ENCODE results near the gene BUD31. TPM values are rescaled to one million over a fixed set of nuclear protein-coding genes. Genes with fewer than 3 reads are reported as not detected.
"Not testable (repeated sequence)": the region's sequence is repeated elsewhere in the genome, so short reads cannot be mapped to it uniquely, and the experiment has no call there.

BUD31 gene
- total RNA-seq, 6 donors from 2014 or later = 48.8 to 85.7 (median 63.8) TPM

GRCh38 chr7:99384523-99384922 is 24.2 kb upstream of the BUD31 start:
- ATAC-seq (ENCODE audit: low FRiP score in 2 of 2) (no peak), DNase-seq (no peak)
- no peaks in the 10 kb centered on the region for H3K9me3 ChIP-seq
- peaks cover 23 to 32% (median 27%) of the 10 kb centered on the region in 4 donors for H3K4me1 ChIP-seq
- no peak overlapping the region for H3K4me3 ChIP-seq
- H3K27ac ChIP-seq = no peak overlapping the region
- TF ChIP-seq POLR2AphosphoS5 (IDR thresholded peaks at IDR 0.05) (no peak), POLR2A (IDR thresholded peaks at IDR 0.05) (no peak), EP300 (IDR thresholded peaks at IDR 0.05) (no peak)
- TF ChIP-seq, protein P1, sequence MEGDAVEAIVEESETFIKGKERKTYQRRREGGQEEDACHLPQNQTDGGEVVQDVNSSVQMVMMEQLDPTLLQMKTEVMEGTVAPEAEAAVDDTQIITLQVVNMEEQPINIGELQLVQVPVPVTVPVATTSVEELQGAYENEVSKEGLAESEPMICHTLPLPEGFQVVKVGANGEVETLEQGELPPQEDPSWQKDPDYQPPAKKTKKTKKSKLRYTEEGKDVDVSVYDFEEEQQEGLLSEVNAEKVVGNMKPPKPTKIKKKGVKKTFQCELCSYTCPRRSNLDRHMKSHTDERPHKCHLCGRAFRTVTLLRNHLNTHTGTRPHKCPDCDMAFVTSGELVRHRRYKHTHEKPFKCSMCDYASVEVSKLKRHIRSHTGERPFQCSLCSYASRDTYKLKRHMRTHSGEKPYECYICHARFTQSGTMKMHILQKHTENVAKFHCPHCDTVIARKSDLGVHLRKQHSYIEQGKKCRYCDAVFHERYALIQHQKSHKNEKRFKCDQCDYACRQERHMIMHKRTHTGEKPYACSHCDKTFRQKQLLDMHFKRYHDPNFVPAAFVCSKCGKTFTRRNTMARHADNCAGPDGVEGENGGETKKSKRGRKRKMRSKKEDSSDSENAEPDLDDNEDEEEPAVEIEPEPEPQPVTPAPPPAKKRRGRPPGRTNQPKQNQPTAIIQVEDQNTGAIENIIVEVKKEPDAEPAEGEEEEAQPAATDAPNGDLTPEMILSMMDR (IDR thresholded peaks at IDR 0.05) = no peak
- no peaks in the 10 kb centered on the region for H3K27me3 ChIP-seq
- 87 to 93% methylated on average over 4 of the region's 4 CpGs for WGBS, 2 donors
- peaks cover 11 to 62% (median 41%) of the 10 kb centered on the region in 4 donors for H3K36me3 ChIP-seq

DNA sequence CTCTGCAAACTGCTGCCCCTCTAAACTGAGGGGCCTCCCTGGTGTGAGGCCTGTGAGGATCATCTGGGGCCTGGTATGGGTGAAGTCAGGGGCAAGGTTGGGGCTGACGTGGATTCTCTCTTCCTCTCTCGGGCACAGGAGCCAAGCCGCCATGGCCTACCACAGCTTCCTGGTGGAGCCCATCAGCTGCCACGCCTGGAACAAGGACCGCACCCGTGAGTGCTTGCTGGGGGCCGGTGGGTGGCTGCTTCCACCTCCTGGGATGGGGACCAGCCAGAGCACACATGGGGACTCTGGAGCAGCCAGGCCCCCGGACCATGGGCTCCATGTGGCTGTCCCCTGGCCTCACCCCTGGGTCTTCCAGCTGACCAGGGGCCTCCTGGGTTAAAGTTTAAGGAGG is 23.2 kb upstream of the BUD31 start:
- TF ChIP-seq POLR2AphosphoS5 (IDR thresholded peaks at IDR 0.05) (no peak), EP300 (IDR thresholded peaks at IDR 0.05) (no peak), POLR2A (IDR thresholded peaks at IDR 0.05) (no peak)
- TF ChIP-seq, protein P1 (IDR thresholded peaks at IDR 0.05) = no peak
- H3K36me3 ChIP-seq = peaks cover 18 to 67% (median 51%) of the 10 kb centered on the region in 4 donors
- 61% methylated on average over 8 of the region's 8 CpGs; no CpG with 5 or more reads in 1 of the 2 donors for whole genome bisulfite sequencing, 2 donors

GRCh38 chr7:99386584-99387238 is 22.1 kb upstream of the BUD31 start:
- DNase-seq (no peak), ATAC-seq (ENCODE audit: low FRiP score in 2 of 2) (peak; percentile 16 to 37)
- 89 to 91% methylated on average over 7 to 9 of the region's 9 CpGs for WGBS, 2 donors
- Histone ChIP-seq H3K36me3 (peaks cover 24 to 70% (median 61%) of the 10 kb centered on the region in 4 donors), H3K27me3 (no peaks in the 10 kb centered on the region), H3K4me3 (no peak overlapping the region), H3K9me3 (no peaks in the 10 kb centered on the region), H3K4me1 (peaks cover 1 to 10% (median 5%) of the 10 kb centered on the region in 4 donors), H3K27ac (peak overlapping the region in 1 of 4 donors; percentile 11)
- TF ChIP-seq, protein P1 (IDR thresholded peaks at IDR 0.05) = peak in 3 of 6 experiments; percentile 19 to 34 (median 25)
- TF ChIP-seq POLR2AphosphoS5 (IDR thresholded peaks at IDR 0.05) = no peak

More for the DNA sequence above, 23.2 kb upstream of the BUD31 start:
- ATAC-seq (ENCODE audit: low FRiP score in 2 of 2) = no peak
- peaks cover 13 to 22% (median 17%) of the 10 kb centered on the region in 4 donors for H3K4me1 ChIP-seq
- H3K9me3 ChIP-seq = no peaks in the 10 kb centered on the region
- H3K27ac ChIP-seq = peak overlapping the region in 1 of 4 donors; percentile 0
- H3K4me3 ChIP-seq = no peak overlapping the region
- no peaks in the 10 kb centered on the region for H3K27me3 ChIP-seq
- DNase-seq = no peak

DNA sequence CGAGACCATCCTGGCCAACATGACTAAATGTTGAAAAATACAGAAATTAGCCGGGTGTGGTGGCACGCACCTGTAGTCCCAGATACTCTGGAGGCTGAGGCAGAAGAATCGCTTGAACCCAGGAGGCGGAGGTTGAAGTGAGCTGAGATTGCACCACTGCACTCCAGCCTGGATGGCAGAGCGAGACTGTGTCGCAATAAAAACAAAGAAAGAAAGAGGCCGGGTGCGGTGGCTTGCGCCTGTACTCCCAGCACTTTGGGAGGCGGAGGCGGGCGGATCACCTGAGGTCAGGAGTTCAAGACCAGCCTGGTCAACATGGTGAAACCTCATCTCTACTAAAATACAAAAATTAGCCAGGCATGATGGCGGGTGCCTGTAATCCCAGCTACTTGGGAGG is 21.5 kb upstream of the BUD31 start:
- not testable (repeated sequence) for H3K27ac ChIP-seq; ATAC-seq (ENCODE audit: low FRiP score in 2 of 2); H3K4me3 ChIP-seq; H3K27me3 ChIP-seq; DNase-seq; H3K9me3 ChIP-seq; H3K4me1 ChIP-seq
- H3K36me3 ChIP-seq = peaks cover 24 to 74% (median 63%) of the 10 kb centered on the region in 4 donors
- WGBS, 2 donors = 79 to 82% methylated on average over 14 of the region's 14 CpGs

DNA sequence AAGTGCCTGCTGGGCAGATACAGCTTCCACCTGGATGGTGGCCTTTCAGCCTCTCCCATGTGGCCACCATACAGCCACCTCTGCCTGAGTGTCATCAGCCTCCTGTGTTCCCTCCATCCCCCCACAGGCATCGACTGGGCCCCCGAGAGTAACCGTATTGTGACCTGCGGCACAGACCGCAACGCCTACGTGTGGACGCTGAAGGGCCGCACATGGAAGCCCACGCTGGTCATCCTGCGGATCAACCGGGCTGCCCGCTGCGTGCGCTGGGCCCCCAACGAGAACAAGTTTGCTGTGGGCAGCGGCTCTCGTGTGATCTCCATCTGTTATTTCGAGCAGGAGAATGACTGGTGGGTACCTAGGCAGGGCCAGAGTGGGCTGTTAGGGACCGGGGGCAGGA is 20.9 kb upstream of the BUD31 start:
- Histone ChIP-seq H3K4me1 (peaks cover 8 to 15% (median 12%) of the 10 kb centered on the region in 4 donors), H3K9me3 (no peaks in the 10 kb centered on the region), H3K27ac (no peak overlapping the region), H3K27me3 (no peaks in the 10 kb centered on the region), H3K36me3 (peaks cover 24 to 74% (median 64%) of the 10 kb centered on the region in 4 donors), H3K4me3 (no peak overlapping the region)
- no peak for ATAC-seq (ENCODE audit: low FRiP score in 2 of 2)
- 94 to 97% methylated on average over 14 to 20 of the region's 20 CpGs for WGBS, 2 donors
- no peak for DNase-seq
- TF ChIP-seq POLR2A (IDR thresholded peaks at IDR 0.05) (no peak), EP300 (IDR thresholded peaks at IDR 0.05) (no peak), POLR2AphosphoS5 (IDR thresholded peaks at IDR 0.05) (no peak)
- TF ChIP-seq, protein P1 (IDR thresholded peaks at IDR 0.05) = no peak
